ENCODE measurements around the gene DBP.

The DBP gene

DNA sequence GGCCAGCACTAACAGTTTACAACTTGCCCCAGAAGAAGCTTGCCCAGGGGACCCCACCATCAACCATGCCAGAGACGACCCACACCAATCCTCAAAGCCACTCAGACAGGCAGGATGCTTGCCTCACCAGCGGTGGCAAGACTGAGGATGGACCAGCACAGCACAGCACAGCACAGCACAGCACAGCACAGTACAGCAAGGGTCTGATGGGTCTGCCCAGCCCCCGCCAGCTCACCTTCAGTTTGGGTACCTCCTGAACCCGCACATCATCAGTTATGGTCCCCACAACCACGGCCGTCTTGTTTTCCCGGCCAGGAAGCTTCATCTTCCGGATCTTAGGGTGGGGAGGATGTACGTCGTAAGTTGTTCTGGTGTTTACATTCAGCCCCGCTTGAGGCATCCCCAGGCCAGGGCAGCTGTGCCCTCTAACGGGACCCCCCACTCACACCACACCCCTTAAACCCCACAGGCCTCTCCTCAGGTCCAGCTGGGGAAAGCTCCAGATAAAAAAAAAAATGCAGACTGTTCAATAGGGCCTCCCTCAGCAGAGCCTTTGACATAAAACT lies 20.6 kb downstream of the DBP start:
- no peak for DNase-seq (ENCODE audit: low read depth)
- H3K4me3 ChIP-seq (ENCODE audit: low read depth, low read length), result no peak overlapping the region

DNA sequence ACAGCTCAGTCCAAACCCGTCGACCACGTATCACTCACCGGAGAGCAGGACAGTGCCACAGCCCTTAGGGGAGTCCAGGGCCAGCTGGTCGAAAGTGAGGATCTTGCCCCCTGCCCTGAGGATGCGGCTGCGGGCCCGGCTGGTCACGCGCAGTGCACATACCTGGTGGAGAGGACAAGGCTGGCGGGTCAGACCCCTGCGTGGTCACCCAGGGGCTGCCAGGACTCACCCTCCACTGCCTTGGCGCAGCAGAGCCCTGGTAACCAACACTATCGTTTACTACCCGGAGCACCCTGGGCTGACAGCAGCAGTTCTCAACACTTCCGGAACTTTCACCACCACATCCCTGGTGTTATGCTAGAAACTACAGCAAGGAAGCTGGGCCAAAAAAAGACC lies 21.1 kb downstream of the DBP start:
- no peak overlapping the region for H3K4me3 ChIP-seq (ENCODE audit: low read depth, low read length)
- no peak for DNase-seq (ENCODE audit: low read depth)

DNA sequence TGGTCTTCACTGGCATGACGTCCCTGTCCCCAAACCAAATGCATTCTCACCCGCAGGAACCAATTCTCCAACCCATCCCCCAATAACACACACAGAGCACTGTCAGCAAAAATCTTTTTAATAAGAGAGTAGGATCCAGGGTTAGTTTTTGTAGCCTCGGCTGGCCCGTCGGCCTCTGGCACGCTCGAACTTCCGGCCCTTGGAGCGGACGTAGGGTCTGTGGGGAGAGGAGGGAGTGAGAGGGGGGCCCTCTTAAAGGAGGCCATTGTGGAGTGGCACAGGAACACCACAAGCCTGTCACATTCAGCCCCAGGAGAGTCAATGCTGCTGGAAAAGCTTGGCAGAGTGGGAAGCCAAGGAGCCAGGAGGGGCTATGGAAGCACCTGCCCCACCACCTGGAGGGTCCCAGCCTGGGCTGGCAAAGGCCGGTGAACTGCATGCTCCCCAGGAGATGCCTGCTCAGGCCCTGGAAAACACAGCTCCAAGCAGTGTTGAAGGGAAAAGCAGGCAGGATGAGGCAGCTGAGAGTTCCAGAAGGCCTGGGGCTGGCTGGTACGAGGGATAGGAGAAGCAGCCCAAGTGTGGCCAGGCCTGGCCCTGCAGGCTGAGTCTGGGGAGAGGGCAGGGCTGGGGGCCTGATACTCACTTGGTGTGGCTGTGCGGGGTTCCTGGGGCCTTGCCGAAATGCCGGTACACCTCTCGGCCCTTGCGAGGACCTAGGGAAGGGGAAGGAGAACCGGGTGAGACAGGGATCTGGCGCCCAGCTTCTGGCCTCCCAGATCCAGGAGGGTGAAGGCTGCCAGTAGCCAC lies 21.7 kb downstream of the DBP start:
- H3K4me3 ChIP-seq (ENCODE audit: low read depth, low read length), result no peak overlapping the region
- DNase-seq (ENCODE audit: low read depth), result no peak

DNA sequence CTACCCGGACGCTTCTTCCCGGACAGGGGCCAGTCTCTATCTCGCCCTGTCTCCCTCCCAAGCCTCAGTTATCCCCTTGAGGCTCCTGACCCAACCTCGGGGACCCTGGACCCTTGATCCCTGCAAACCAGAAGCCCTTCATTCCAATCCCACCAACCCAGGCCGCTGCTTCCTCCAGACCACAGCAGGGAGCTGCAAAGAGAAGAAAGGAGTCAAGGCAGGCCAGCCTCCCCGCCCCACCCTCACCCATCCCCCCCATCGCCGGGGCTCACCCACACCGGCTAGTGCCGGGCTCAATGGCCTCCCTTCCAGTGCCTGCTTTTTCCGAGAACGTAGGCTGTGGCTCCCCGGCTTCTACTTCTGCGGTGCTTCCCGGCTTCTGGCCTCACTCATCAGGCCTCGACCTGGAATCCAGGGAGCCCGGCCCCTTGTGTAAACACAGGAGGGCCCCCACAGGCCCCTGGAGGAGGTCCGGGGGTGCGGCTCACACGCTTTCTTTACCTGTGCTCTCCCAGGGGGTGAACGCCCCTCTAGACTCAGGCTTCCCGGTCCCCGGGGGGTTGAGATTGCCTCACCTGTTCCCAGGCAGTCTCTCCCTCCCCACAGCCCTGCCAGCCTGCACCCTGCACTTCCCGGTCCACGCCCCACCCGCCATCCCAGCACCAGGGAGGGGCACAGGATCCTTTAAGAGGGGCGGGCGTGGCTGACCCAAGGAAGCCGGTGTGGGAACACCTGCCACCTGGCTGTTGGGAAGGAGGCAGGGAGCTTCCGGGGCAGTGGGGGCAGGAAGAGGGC lies 22.5 kb downstream of the DBP start, which contains the start of gene FAM83E:
TSS of gene FAM83E (minus strand) at position 641 of the 795 bp plus-strand sequence. CDS start 1,704 bp downstream, outside the sequence.
- H3K4me3 ChIP-seq (ENCODE audit: low read depth, low read length), result no peak within 1 kb of the TSS
- no peak for DNase-seq (ENCODE audit: low read depth)

DNA sequence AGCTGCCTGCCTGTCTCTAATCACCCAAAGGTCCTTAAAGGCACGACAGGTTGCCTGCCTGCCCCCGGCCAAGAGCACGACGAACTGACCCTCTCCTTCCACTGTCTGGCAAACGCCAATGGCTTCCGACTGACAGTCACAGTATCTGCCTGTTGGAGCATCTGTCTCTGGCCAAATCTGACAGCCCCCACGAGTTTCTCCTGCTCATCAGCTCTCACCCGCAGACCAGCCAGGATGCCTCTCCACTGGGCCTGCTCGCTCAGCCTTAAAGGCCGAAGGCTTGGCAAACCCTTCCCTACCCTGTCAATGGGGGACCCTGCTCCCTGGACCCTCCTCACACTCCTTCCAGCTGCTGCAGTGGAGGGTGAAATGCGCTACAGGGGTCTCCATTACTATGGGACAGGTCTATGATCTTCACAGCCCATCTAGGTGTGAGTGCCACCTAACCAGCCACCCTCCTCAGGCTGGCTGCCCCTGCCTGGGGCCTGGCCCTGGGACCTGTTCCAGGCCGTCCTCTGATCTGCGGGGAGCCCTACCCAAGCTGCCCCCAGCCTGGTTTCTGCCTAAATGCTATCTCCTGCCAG lies 23.2 kb downstream of the DBP start:
- no peak for DNase-seq (ENCODE audit: low read depth)
- no peak overlapping the region for H3K4me3 ChIP-seq (ENCODE audit: low read depth, low read length)

DNA sequence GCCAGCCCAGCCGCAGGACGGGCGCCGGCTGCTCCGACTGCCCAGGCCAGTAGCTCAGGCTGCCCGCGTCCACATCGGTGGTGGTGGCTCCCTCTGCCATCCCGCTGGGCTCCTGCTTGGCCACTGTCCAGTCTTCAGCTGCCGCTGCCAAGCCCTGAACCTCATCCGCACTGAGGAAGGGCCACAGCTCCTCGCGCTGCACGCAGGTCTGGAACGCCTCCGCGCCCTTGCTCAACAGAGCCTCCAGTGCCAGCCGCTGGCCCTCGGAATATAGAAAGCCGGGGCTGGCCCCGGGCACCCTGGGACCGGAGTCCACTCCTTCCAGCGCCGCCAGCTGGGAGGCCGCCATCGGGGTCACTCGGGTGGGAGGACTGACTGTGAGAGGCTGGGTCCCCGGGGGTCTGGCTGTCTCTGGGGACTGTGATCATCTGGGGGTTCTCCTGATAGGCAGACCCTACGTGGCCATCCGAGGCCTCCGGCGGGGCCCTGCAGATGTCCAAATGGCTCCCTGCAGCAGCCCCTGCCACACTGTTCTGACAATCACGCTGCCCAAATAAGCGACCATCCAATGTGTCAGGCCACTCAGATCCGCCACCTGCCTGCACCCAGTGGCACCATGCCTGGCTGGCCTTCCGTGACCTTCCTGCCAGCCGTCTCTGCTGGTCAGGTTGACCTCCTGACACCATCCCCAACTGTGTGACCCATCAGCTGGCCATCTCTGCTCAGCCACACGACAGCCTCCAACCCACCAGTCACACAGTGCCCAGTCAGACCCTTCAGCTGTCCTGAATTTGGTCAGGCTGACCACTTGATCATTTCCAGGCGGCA lies 23.9 kb downstream of the DBP start:
- no peak overlapping the region for H3K4me3 ChIP-seq (ENCODE audit: low read depth, low read length)
- no peak for DNase-seq (ENCODE audit: low read depth)

DNA sequence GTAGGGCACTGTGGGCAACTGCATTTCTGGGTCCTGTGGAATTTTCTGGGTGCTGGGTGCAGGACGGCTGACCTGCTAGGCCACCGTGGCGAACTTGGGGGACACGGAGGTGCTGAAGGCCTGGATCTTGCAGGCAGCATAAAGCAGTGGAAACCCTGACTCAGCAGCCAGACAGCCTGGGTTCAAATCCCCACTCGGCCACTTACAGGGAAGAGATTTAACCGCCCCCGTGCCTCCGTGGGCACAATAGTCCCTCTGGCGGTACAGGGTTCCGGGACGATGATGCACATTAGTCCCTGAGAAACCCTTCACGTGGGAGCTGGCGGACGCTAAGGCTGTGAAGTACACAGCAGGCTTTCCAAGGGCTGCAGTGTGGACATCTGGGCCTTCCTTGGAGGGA lies 25.3 kb downstream of the DBP start:
- DNase-seq (ENCODE audit: low read depth), result no peak
- no peak overlapping the region for H3K4me3 ChIP-seq (ENCODE audit: low read depth, low read length)

DNA sequence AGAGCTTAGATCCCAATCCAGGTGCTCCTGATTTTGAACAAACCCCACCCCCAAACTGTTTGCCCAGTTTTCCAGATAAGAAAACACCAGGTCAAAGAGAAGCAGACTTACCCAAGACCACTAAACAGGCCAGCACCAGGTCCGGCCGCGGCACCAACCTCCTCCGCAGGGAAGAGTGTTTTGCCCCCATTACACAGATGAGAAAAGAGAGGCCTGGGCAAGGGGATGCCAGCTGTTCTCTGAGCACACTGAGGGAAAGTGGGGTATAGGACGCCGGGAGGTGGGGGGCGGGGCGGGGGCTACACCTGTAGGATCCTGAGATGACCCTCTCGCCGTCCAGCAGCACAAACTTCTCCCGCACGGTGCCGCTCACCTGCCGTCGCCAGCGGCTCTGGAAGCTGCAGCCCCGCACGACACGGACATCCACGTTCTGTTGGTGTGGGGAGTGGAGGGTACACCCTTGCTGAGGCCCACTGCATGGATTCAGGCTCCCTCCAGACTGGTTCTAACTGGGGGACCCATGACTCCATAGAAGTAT lies 27.5 kb downstream of the DBP start:
- H3K4me3 ChIP-seq (ENCODE audit: low read depth, low read length), result no peak overlapping the region
- DNase-seq (ENCODE audit: low read depth), result no peak

DNA sequence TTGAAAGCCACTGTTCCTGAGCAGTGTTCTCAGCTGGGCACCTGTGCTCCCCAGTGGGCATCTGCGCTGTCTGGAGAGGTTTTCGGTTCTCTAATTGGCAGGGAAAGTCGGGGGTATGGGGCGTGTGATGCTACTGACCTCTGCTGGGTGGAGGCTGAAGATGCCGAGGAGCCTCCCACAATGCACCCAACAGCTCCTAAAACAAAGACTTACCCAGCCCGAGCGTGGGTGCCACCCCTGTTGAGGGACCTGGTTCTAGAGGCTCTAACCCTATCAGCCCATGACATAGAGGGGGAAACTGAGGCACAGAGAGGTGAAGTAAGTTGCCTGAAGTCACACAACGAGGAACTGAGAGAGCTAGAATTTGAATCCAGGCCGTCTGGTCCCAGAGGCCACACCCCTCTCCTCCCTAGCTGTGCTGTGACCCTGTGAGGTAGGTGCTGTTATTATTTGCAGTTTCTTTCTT lies 28.3 kb downstream of the DBP start:
- no peak for DNase-seq (ENCODE audit: low read depth)
- H3K4me3 ChIP-seq (ENCODE audit: low read depth, low read length), result no peak overlapping the region

DNA sequence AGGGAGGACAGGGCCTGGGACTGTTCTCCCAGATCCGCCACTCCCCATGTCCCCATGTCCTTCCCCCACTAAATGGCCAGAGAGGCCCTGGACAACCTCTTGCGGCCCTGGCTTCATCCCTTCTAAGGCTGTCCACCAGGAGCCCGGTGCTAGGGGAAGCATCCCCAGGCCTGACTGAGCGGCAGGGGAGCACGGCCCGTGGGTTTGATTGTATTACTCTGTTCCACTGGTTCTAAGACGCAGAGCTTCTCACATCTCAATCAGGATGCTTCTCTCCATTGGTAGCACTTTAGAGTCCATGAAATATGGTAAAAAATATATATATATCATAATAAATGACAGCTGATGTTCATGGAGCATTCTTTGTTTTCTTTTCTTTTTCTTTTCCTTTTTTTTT lies 29.8 kb downstream of the DBP start:
- H3K4me3 ChIP-seq (ENCODE audit: low read depth, low read length), result no peak overlapping the region
- DNase-seq (ENCODE audit: low read depth), result no peak

DNA sequence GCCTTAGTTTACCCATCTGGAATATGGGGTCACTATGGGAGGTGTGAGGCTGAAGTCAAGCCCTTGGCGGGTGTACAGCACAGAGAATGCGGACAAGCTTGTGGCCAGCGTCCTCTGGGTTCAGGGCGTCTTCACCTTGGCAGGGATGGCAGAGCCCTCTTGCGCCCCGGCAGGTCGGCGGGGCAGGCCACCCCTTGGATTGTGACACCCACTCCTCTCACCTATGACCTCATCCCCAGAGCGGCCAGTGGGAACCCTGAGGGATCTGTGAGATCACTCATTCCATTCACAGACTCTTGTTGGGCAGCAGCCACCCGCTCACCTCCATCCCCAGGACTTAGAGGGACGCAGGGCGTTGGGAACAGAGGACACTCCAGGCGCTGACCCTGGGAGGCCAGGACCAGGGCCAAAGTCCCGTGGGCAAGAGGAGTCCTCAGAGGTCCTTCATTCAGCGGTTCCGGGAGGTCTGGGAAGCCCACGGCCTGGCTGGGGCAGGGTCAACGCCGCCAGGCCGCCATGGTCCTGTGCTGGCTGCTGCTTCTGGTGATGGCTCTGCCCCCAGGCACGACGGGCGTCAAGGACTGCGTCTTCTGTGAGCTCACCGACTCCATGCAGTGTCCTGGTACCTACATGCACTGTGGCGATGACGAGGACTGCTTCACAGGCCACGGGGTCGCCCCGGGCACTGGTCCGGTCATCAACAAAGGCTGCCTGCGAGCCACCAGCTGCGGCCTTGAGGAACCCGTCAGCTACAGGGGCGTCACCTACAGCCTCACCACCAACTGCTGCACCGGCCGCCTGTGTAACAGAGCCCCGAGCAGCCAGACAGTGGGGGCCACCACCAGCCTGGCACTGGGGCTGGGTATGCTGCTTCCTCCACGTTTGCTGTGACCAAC lies 30.5 kb downstream of the DBP start, which contains the start of gene SPACA4:
TSS of gene SPACA4 (plus strand) at position 280 of the 896 bp plus-strand sequence. CDS start at position 517, 237 bp downstream.
- no peak within 1 kb of the TSS for H3K4me3 ChIP-seq (ENCODE audit: low read depth, low read length)
- DNase-seq (ENCODE audit: low read depth), result no peak

DNA sequence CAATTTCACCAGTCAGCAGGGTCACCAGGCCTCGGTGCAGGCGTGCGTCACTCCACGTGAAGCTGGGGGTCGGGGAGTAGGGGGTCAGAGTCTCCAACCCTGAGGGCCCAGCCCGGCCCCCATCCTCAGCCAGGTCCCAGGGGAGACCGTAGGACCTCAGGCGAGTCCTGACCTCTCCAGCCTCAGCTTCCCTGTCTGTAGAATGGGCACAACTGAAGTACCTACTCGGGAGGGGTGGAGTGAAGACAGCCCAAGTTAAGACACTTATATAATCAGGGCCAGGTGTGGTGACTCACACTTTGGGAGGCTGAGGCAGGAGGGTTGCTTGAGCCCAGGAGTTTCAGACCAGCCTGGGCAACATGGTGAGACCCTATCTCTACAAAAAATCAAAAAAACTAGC lies 33.3 kb downstream of the DBP start:
- DNase-seq (ENCODE audit: low read depth), result no peak
- no peak overlapping the region for H3K4me3 ChIP-seq (ENCODE audit: low read depth, low read length)

DNA sequence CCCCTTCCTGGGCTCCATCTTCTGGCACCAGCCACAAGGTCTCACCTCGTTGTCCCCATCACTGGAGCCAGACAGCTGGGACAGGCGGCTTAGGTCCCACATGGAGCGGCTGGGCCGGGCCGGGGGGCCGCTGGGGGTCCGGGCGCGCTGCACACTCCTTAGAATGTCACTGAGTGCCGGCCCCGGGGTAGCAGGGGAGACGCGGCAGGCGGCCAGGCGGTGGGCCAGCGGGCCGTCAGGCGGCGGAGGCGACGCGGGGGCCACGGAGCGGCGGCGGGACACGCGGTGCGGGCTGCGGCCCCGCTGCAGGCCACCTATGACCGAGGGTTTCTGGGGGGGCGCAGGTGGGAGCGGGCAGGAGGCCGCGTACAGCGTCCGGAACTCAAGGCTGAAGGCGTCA lies 33.7 kb downstream of the DBP start:
- DNase-seq (ENCODE audit: low read depth), result no peak
- no peak overlapping the region for H3K4me3 ChIP-seq (ENCODE audit: low read depth, low read length)

DNA sequence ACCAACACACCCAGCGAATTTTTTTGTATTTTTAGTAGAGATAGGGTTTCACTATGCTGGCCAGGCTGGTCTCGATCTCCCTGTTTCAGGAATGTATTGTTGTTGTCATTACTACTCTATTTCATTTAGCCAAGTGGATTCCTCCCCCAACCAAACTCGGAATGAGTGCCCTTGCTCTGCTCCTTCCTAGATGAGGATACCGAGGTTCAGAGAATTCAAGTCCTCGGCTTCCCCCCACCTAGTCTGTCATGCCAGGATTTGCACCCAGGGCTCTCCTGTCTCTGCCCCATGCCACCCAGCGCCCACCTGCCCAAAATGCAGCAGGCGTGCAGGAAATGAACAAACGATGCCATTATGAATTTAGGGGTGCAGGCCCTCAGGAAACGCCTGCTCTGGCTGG lies 34.2 kb downstream of the DBP start:
- no peak overlapping the region for H3K4me3 ChIP-seq (ENCODE audit: low read depth, low read length)

DNA sequence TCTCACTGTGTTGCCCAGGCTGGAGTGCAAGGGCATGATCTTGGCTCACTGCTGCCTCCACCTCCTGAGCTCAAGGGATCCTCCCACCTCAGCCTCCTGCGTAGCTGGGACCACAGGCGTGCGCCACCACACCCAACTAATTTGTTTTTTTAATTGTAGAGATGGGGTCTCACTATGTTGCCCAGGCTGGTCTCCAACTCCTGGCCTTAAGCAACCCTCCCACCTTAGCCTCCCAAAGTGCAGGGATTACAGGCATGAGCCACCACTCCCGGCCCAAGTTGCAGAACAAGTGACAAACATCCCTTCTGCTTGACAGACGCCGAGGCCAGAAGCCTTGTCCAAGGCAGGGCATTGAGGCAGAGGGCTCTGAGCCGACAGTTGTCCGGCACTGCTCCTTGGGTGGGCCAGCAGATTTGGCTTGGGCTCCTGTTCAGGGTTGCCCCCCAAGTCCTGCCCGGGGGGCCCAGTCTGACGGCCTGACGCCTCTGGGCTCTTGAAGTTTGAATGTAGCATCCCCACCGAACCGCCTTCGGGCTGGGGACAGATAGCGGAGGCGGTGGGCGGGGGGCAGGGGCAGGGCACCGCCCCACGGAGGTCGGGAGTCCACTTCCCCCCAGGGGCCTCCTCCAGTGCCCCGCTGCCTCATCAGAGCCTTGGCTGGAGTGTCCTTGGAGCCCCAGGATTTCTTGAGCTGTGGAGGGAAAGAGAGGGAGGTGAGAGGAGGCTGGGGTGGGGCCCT lies 36.3 kb downstream of the DBP start:
- no peak overlapping the region for H3K4me3 ChIP-seq (ENCODE audit: low read depth, low read length)
- DNase-seq (ENCODE audit: low read depth), result no peak

More for the DNA sequence above, 34.2 kb downstream of the DBP start:
- DNase-seq (ENCODE audit: low read depth), result no peak

DNA sequence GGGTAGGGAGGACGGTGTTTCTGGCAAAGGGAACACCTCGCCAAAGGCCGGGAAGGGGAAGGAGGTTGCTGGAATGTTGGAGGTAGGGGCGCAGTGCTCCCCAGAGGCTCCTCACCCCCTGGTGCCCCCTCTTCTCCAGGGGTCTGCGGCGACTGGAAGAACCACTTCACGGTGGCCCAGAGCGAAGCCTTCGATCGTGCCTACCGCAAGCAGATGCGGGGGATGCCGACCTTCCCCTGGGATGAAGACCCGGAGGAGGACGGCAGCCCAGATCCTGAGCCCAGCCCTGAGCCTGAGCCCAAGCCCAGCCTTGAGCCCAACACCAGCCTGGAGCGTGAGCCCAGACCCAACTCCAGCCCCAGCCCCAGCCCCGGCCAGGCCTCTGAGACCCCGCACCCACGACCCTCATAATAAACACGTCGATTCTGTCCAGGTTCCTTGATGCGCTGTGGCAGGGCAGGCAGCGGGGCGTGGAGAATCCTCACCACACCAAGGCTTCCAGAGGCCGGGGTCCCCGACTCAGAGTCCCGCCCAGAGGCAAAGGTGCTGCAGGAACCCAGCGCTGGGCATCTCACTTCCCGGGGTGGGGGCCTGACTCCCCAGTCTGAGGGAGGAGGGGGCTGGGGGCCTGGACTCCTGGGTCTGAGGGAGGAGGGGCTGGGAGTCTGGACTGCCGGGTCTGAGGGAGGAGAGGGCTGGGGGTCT lies 38.0 kb downstream of the DBP start:
- H3K4me3 ChIP-seq (ENCODE audit: low read depth, low read length), result no peak overlapping the region
- DNase-seq (ENCODE audit: low read depth), result no peak

Data from skeletal muscle cell (primary cell).